Type B pancreatic cell (in vitro differentiated cells): Measurements from ENCODE around the gene PCDHGA9. TPM values are rescaled to one million over a fixed set of nuclear protein-coding genes. Genes with fewer than 3 reads are reported as not detected.

Experiments
- DNase-seq: peaks from one replicate; pipeline ENCODE4 v3.0.0; 2021; ENCODE audit warnings: mixed read lengths; ENCODE audit not compliant: unreplicated experiment; ENCODE audit errors: extremely low spot score
- H3K27ac Mint-ChIP-seq: 2 replicates; pipeline ENCODE4 v1.8.0; 2021; ENCODE audit warnings: mild to moderate bottlenecking, mixed read lengths
- H3K27me3 Mint-ChIP-seq: 2 replicates; pipeline ENCODE4 v1.8.0; 2021; ENCODE audit warnings: mixed read lengths
- H3K36me3 Mint-ChIP-seq: 2 replicates; pipeline ENCODE4 v1.8.0; 2021; ENCODE audit warnings: mixed read lengths
- H3K4me1 Mint-ChIP-seq: one replicate; pipeline ENCODE4 v1.8.0; 2021; ENCODE audit warnings: mixed read lengths; ENCODE audit not compliant: unreplicated experiment
- H3K4me3 Mint-ChIP-seq: 2 replicates; pipeline ENCODE4 v1.8.0; 2021; ENCODE audit warnings: mild to moderate bottlenecking, mixed read lengths
- H3K9me3 Mint-ChIP-seq: 2 replicates; pipeline ENCODE4 v1.8.0; 2021; ENCODE audit warnings: mixed read lengths
- long read RNA-seq: library from polyadenylated mRNA; unstranded; transcript quantifications from one replicate; pipeline ENCODE4 v2.0.0, GENCODE V29; 2020
- total RNA-seq: library from RNA; stranded (reverse); gene quantifications from 2 replicates; pipeline ENCODE4 v1.2.1, GENCODE V29; 2021; ENCODE audit warnings: low replicate concordance
- TF ChIP-seq, protein P1 (sequence below): fragments of 200-600 bp; sonication (generic); conservative IDR thresholded peaks from 2 replicates; pipeline ENCODE4 v1.5.0; 2021; ENCODE audit warnings: antibody characterized with exemption, mild to moderate bottlenecking

PCDHGA9 gene
- total RNA-seq: 0.97 and 2.2 TPM in 2 replicates
- long read RNA-seq: 0 reads

GRCh38 chr5:141402553-141403243 is at the start of gene PCDHGA9:
TSS of gene PCDHGA9 (plus strand) at chr5:141402778. CDS start at chr5:141402953, 175 bp downstream.
- Mint-ChIP-seq H3K27me3 (no peaks in the 10 kb centered on the region), H3K9me3 (peaks cover 5% of the 10 kb centered on the region), H3K27ac (no peak within 1 kb of the TSS), H3K4me3 (no peak within 1 kb of the TSS), H3K36me3 (peaks cover 12% of the 10 kb centered on the region), H3K4me1 (no peaks in the 10 kb centered on the region)
- TF ChIP-seq, protein P1, sequence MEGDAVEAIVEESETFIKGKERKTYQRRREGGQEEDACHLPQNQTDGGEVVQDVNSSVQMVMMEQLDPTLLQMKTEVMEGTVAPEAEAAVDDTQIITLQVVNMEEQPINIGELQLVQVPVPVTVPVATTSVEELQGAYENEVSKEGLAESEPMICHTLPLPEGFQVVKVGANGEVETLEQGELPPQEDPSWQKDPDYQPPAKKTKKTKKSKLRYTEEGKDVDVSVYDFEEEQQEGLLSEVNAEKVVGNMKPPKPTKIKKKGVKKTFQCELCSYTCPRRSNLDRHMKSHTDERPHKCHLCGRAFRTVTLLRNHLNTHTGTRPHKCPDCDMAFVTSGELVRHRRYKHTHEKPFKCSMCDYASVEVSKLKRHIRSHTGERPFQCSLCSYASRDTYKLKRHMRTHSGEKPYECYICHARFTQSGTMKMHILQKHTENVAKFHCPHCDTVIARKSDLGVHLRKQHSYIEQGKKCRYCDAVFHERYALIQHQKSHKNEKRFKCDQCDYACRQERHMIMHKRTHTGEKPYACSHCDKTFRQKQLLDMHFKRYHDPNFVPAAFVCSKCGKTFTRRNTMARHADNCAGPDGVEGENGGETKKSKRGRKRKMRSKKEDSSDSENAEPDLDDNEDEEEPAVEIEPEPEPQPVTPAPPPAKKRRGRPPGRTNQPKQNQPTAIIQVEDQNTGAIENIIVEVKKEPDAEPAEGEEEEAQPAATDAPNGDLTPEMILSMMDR: peak; percentile 48
- DNase-seq: peak; percentile 58

DNA sequence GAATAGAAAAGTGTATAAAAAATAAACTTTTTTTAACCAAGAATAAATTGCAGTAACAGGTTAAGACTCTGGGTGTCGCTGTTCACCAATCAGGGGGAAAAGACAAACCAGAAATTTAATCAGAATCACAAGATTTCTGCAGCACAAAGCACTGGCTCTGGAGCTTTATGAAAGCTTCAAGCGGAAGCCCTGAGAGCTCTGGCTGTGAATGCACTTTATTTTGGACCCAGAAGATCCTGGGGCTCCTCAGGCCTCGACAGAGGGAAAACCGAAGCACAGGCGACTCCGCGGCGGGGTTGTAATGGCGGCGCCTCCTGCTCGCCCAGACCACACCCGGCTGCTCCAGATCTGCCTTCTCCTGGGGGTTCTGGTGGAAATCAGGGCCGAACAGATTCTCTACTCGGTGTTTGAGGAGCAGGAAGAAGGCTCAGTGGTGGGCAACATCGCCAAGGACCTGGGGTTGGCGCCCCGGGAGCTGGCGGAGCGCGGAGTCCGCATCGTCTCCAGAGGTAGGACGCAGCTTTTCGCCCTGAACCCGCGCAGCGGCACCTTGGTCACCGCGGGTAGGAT is 47.6 kb upstream of the PCDHGA9 start, which contains the start of gene PCDHGA4:
Gene PCDHGA4, plus strand, starts transcription at position 122 of the 570 bp plus-strand sequence. Its CDS starts 87 bp downstream, at position 209.
- H3K36me3 Mint-ChIP-seq: peaks cover 10% of the 10 kb centered on the region
- peaks cover 12% of the 10 kb centered on the region for H3K9me3 Mint-ChIP-seq

GRCh38 chr5:141355641-141356040 is 46.9 kb upstream of the PCDHGA9 start:
- H3K27me3 Mint-ChIP-seq: no peaks in the 10 kb centered on the region
- H3K27ac Mint-ChIP-seq: no peak overlapping the region
- H3K4me3 Mint-ChIP-seq: no peak overlapping the region
- H3K36me3 Mint-ChIP-seq: peaks cover 7% of the 10 kb centered on the region
- peaks cover 9% of the 10 kb centered on the region for H3K9me3 Mint-ChIP-seq
- TF ChIP-seq, protein P1: no peak
- H3K4me1 Mint-ChIP-seq: no peaks in the 10 kb centered on the region
- no peak for DNase-seq

More for the DNA sequence above, 47.6 kb upstream of the PCDHGA9 start, which contains the start of gene PCDHGA4:
- Mint-ChIP-seq H3K27me3 (no peaks in the 10 kb centered on the region), H3K4me3 (no peak within 1 kb of the TSS), H3K4me1 (no peaks in the 10 kb centered on the region), H3K27ac (no peak within 1 kb of the TSS)
- DNase-seq: no peak
- TF ChIP-seq, protein P1: peak; percentile 59

DNA sequence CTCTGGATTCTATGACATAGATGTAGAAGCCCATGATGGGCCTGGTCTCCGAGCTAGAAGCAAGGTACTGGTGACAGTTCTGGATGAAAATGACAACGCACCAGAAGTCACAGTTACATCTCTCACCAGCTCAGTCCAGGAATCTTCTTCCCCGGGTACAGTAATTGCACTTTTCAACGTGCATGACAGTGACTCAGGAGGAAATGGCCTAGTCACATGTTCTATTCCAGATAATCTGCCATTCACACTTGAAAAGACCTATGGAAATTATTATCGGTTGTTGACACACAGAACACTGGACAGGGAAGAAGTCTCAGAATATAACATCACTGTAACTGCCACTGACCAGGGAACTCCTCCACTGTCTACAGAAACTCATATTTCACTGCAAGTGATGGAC is 46.4 kb upstream of the PCDHGA9 start:
- DNase-seq: no peak
- H3K36me3 Mint-ChIP-seq: peaks cover 7% of the 10 kb centered on the region
- H3K9me3 Mint-ChIP-seq: peaks cover 9% of the 10 kb centered on the region
- no peak overlapping the region for H3K27ac Mint-ChIP-seq
- TF ChIP-seq, protein P1: no peak
- no peaks in the 10 kb centered on the region for H3K27me3 Mint-ChIP-seq
- no peak overlapping the region for H3K4me3 Mint-ChIP-seq
- H3K4me1 Mint-ChIP-seq: no peaks in the 10 kb centered on the region

DNA sequence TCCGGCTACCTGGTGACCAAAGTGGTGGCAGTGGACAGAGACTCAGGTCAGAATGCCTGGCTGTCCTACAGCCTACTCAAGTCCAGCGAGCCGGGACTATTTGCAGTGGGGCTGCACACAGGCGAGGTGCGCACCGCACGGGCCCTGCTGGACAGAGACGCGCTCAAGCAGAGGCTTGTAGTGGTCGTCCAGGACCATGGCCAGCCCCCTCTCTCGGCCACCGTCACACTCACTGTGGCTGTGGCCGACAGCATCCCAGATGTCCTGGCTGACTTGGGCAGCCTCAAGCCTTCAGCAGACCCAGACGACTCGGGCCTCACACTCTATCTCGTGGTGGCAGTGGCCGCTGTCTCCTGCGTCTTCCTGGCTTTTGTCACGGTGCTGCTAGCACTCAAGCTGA is 45.6 kb upstream of the PCDHGA9 start:
- peaks cover 7% of the 10 kb centered on the region for H3K36me3 Mint-ChIP-seq
- peaks cover 9% of the 10 kb centered on the region for H3K9me3 Mint-ChIP-seq
- no peaks in the 10 kb centered on the region for H3K4me1 Mint-ChIP-seq
- H3K27me3 Mint-ChIP-seq: no peaks in the 10 kb centered on the region
- TF ChIP-seq, protein P1: no peak
- H3K4me3 Mint-ChIP-seq: no peak overlapping the region
- no peak for DNase-seq
- no peak overlapping the region for H3K27ac Mint-ChIP-seq
